Vagina (tissue), 2 donors: ENCODE data around the gene METTL2B.

ENCODE experiments used
- CTCF ChIP-seq, 3 experiments: fragments of 450-650 bp in 2 of 3; fragments of 200-600 bp in 1 of 3; sonication (generic) in 1 of 3; IDR thresholded peaks; one replicate each; pipeline ENCODE4 v1.5.1; 2017 to 2019; ENCODE audit warnings: antibody characterized with exemption in 3 of 3, mild to moderate bottlenecking in 2 of 3, moderate library complexity in 2 of 3
- POLR2AphosphoS5 ChIP-seq, 2 donors: sonication (generic); formaldehyde crosslinking; IDR thresholded peaks; one replicate each; pipeline ENCODE4 v1.9.0; 2017; ENCODE audit warnings: antibody characterized with exemption in 2 of 2, mild to moderate bottlenecking in 2 of 2, low read depth in 1 of 2; ENCODE audit not compliant: insufficient read depth in 1 of 2

GRCh38 chr7:128443831-128444600 is 32.5 kb upstream of the METTL2B start:
- TF ChIP-seq CTCF (IDR thresholded peaks at IDR 0.05), result no peak
- no peak for TF ChIP-seq POLR2AphosphoS5 (IDR thresholded peaks at IDR 0.05; ENCODE audit: insufficient read depth in 1 of 2, low read depth in 1 of 2)
